H1 (cell line): Measurements from ENCODE around the gene SCYGR1. TPM values are rescaled to one million over a fixed set of nuclear protein-coding genes. Genes with fewer than 3 reads are reported as not detected.

ENCODE experiments used
- NRF1 ChIP-seq: IDR thresholded peaks from 2 replicates; pipeline ENCODE4 v1.6.1; 2011; ENCODE audit warnings: mild to moderate bottlenecking, low read depth, low read length, improper control_type of control experiment
- SIRT6 ChIP-seq: IDR thresholded peaks from one replicate; pipeline ENCODE4 v1.7.1; 2012; ENCODE audit warnings: low read length, inconsistent platforms
- TCF12 ChIP-seq: IDR thresholded peaks from 2 replicates; pipeline ENCODE4 v1.6.1; 2011; ENCODE audit warnings: low read depth, mild to moderate bottlenecking, low read length
- polyA plus RNA-seq, 7 experiments: library from polyadenylated mRNA; depleted of rRNA in 3 of 7; stranded (reverse) in 5 of 7; unstranded in 2 of 7; fragments of >200 nt in 5 of 7; fragments of 200-250 nt in 2 of 7; gene quantifications; 1 replicate in 5 of 7; 2 replicates in 1 of 7; 4 replicates in 1 of 7; pipeline versions ENCODE4 v1.2.1 to v1.2.3, GENCODE V29; 2011 to 2013; ENCODE audit warnings: missing spikeins in 2 of 7, mixed read lengths in 2 of 7
- total RNA-seq: library from RNA; stranded (reverse); fragmentation: NEBNext Ultra II Directional; extraction: Animal tissue kit (Norgen Biotek cat#: 25700); gene quantifications from 2 replicates; pipeline ENCODE4 v1.2.1, GENCODE V29; 2021
- TF ChIP-seq, protein P1 (sequence below): fragments of 300-600 bp; sonication (generic); IDR thresholded peaks from 2 replicates; pipeline ENCODE4 v1.7.1; 2012; ENCODE audit warnings: low read length, moderate library complexity, mild to moderate bottlenecking, inconsistent platforms; ENCODE audit not compliant: insufficient replicate concordance

Gene SCYGR1
- total and polyA plus RNA-seq, 2 of the 8 experiments (the other 6 are each of a cell fraction or from before 2014, with no cell fraction given) = not detected

- TF ChIP-seq, protein P1, sequence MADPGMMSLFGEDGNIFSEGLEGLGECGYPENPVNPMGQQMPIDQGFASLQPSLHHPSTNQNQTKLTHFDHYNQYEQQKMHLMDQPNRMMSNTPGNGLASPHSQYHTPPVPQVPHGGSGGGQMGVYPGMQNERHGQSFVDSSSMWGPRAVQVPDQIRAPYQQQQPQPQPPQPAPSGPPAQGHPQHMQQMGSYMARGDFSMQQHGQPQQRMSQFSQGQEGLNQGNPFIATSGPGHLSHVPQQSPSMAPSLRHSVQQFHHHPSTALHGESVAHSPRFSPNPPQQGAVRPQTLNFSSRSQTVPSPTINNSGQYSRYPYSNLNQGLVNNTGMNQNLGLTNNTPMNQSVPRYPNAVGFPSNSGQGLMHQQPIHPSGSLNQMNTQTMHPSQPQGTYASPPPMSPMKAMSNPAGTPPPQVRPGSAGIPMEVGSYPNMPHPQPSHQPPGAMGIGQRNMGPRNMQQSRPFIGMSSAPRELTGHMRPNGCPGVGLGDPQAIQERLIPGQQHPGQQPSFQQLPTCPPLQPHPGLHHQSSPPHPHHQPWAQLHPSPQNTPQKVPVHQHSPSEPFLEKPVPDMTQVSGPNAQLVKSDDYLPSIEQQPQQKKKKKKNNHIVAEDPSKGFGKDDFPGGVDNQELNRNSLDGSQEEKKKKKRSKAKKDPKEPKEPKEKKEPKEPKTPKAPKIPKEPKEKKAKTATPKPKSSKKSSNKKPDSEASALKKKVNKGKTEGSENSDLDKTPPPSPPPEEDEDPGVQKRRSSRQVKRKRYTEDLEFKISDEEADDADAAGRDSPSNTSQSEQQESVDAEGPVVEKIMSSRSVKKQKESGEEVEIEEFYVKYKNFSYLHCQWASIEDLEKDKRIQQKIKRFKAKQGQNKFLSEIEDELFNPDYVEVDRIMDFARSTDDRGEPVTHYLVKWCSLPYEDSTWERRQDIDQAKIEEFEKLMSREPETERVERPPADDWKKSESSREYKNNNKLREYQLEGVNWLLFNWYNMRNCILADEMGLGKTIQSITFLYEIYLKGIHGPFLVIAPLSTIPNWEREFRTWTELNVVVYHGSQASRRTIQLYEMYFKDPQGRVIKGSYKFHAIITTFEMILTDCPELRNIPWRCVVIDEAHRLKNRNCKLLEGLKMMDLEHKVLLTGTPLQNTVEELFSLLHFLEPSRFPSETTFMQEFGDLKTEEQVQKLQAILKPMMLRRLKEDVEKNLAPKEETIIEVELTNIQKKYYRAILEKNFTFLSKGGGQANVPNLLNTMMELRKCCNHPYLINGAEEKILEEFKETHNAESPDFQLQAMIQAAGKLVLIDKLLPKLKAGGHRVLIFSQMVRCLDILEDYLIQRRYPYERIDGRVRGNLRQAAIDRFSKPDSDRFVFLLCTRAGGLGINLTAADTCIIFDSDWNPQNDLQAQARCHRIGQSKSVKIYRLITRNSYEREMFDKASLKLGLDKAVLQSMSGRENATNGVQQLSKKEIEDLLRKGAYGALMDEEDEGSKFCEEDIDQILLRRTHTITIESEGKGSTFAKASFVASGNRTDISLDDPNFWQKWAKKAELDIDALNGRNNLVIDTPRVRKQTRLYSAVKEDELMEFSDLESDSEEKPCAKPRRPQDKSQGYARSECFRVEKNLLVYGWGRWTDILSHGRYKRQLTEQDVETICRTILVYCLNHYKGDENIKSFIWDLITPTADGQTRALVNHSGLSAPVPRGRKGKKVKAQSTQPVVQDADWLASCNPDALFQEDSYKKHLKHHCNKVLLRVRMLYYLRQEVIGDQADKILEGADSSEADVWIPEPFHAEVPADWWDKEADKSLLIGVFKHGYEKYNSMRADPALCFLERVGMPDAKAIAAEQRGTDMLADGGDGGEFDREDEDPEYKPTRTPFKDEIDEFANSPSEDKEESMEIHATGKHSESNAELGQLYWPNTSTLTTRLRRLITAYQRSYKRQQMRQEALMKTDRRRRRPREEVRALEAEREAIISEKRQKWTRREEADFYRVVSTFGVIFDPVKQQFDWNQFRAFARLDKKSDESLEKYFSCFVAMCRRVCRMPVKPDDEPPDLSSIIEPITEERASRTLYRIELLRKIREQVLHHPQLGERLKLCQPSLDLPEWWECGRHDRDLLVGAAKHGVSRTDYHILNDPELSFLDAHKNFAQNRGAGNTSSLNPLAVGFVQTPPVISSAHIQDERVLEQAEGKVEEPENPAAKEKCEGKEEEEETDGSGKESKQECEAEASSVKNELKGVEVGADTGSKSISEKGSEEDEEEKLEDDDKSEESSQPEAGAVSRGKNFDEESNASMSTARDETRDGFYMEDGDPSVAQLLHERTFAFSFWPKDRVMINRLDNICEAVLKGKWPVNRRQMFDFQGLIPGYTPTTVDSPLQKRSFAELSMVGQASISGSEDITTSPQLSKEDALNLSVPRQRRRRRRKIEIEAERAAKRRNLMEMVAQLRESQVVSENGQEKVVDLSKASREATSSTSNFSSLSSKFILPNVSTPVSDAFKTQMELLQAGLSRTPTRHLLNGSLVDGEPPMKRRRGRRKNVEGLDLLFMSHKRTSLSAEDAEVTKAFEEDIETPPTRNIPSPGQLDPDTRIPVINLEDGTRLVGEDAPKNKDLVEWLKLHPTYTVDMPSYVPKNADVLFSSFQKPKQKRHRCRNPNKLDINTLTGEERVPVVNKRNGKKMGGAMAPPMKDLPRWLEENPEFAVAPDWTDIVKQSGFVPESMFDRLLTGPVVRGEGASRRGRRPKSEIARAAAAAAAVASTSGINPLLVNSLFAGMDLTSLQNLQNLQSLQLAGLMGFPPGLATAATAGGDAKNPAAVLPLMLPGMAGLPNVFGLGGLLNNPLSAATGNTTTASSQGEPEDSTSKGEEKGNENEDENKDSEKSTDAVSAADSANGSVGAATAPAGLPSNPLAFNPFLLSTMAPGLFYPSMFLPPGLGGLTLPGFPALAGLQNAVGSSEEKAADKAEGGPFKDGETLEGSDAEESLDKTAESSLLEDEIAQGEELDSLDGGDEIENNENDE = no peak
- TF ChIP-seq NRF1 (no peak), TCF12 (no peak), SIRT6 (no peak)
These were observed 4.1 kb downstream of the SCYGR1 start (continued) for GRCh38 chr2:227383686-227384085.
